Erythroblast (primary cell): ENCODE measurements around the gene AUTS2.

Experiments used
- GATA1 ChIP-seq: IDR thresholded peaks from 2 replicates; pipeline ENCODE4 v1.6.1; 2011; ENCODE audit warnings: low read depth, mild to moderate bottlenecking, control low read depth, low read length, moderate library complexity
- POLR2A ChIP-seq: IDR thresholded peaks from 2 replicates; pipeline ENCODE4 v1.6.1; 2011; ENCODE audit warnings: mild to moderate bottlenecking, low read length

GRCh38 chr7:69953136-69954067, 355.1 kb downstream of the AUTS2 start:
- TF ChIP-seq POLR2A (no peak), GATA1 (no peak)
